Measurements from ENCODE around the gene LIN28B.
A peak's percentile ranks its signal among the peaks of the same experiment; 100 is the strongest.
"Not testable (repeated sequence)": the region's sequence is repeated elsewhere in the genome, so short reads cannot be mapped to it uniquely, and the experiment has no call there.

The LIN28B gene, protein sequence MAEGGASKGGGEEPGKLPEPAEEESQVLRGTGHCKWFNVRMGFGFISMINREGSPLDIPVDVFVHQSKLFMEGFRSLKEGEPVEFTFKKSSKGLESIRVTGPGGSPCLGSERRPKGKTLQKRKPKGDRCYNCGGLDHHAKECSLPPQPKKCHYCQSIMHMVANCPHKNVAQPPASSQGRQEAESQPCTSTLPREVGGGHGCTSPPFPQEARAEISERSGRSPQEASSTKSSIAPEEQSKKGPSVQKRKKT

DNA sequence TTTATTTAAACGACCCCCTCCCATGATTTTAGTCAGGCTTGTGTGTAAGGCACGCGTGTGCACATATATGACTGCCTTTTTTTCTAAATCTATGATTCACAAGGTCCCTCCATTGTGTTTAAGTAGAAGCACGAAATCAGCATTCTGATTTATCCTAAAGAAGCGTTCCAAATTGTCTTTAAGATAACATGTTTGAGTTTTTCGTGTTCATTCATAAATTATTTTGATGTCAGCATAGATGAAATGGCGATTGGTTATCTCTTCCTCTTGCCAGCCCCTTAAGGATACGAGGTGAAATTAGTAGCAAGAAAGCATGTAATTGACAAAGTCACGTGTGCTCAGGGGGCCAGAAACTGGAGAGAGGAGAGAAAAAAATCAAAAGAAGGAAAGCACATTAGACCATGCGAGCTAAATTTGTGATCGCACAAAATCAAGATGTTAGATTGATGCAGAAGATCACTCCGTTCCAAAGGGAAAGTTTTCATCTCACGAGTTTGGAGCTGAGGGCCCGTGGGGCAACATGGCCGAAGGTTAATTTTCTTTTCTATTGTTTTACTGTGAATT, at the start of gene LIN28B:
Gene LIN28B (plus strand): TSS at position 377 of the 564 bp plus-strand sequence. CDS start 144 bp downstream, at position 521.
- DNase-seq = no peak

DNA sequence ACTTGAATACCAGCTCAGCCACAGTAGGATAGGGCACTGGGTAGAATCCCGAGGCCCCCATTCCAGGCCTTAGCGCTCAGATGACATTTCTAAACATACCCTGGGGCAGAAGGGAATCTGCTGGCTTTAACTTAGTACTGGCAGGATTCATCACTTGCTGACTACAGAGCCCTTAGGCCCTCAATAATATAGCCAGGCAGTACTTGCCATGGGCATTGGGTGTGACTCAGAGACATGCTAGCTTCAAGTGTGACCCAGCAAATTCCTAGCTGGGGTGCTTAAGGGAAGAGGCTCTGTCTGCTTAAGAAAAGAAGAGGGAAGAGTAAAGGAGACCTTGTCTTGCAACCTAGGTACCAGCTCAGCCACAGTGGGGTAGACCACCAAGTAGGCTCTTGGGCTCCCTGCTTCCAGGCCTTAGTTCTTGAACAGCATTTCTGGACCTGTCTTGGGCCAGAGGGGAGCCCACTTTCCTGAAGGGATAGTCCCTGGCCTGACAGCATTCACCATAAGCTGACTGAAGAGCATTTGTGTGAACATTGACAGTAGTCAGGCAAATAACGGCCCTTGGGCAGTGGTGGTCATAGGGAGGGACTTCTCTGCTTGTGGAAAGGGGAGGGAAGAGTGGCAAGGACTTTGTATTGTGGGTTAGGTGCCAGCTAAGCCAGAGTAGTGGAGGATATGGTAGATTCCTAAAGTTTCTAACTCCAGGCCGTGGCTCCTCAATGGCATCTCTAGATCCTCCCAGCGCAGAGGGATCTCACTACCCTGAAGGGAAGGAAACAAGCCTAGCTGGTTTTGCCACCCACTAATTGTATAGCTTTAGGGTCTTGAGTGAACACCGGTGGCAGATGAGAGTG, 48.6 kb upstream of the LIN28B start:
- no peak for DNase-seq

DNA sequence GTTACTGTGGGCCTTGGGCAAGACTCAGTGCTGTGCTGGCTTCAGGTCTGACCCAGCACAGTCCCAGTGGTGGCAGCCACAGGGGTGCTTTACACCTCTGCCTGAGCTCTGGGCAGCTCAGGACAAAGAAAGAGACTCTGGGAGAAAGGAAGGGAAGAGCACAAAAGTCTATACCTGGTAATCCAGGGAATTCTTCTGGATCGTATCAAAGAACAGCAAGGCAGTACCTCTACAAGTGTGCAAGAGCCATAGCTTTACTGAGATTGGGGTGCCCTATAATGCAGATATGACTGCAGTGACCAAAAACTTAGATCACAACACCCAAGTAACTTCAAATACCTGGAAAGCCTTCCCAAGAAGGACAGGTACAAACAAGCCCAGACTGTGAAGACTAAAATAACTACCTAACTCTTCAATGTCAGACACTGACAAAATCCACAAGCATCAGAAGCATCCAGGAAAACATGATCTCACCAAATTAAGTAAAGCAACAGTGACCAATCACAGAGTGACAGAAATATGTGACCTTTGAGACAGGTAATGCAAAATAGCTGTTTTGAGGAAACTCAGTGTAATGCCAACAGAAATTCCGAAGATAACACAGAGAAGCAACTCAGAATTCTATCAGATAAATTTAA, 47.9 kb upstream of the LIN28B start:
- no peak for DNase-seq

DNA sequence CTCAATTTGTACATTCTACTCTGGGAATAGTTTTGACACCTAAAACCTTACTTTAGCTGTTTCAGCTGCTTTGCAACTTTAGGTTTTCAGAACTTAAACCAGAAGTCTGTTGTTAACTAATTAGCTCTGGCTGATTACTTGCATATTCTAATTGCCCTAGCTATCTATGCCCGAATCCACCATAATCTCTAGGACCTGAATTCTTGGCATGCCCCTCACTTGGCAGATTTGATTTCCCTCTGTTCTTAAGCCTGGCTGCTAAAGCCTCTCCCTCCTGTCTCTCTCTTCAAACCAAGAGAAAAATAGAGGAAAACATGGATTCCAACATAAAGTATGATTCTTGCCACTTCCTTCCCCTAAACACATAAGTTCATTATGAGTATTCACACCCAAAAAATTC, 35.0 kb upstream of the LIN28B start:
- DNase-seq = no peak

DNA sequence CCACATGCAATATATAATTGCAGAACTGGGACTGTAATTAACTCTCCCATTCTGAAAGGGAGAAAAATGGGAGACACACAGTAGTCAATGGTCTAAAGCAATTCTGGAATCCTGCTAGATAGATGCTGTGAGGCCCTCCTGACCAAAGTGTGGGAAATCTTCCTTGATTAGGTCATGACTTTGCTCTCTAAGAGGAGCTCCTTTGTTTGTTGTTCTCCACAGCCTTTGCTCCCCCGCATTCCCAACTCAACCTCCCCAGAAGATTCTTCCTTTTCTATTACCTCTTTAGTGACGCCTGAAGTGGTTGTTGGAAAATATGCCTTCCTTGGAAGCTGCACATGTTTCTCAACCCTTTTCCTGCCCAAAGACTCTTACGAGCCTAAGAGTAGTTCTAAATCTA, 28.8 kb upstream of the LIN28B start:
- no peak for DNase-seq

DNA sequence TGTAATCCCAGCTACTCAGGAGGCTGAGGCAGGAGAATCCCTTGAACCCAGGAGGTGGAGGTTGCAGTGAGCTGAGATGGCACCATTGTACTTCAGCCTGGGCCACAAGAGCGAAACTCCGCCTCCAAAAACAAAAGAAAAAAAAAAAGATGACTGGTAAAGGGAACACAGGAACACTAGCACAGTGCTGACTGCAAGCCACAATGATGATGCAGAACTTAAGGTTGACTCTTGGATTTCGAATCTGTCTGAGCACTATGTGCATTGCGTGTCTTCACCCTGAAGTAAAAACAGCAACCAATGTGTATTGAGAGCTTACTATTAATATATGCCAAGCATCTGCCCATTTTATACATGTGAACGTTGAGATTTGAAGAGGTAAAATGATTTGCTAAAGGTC, 27.6 kb upstream of the LIN28B start:
- no peak for DNase-seq

DNA sequence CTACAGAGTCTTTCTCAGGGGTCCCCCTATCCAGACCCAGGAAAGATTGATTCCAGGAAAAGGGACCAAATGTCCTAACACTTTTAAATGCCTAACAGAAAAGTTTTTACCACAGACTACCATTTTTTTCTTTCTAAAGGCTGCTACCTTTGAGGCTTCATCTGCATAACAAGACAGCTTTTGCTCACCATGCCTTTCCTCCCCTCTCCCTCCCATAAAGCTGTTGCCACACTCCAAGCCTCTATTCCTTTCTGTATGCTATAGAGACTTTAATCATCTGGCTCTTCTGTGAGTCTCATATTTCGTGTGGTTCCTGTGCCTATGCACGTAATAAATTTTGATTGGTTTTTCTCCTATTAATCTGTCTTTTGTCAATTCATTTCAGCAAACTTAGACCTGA, 26.0 kb upstream of the LIN28B start:
- no peak for DNase-seq

DNA sequence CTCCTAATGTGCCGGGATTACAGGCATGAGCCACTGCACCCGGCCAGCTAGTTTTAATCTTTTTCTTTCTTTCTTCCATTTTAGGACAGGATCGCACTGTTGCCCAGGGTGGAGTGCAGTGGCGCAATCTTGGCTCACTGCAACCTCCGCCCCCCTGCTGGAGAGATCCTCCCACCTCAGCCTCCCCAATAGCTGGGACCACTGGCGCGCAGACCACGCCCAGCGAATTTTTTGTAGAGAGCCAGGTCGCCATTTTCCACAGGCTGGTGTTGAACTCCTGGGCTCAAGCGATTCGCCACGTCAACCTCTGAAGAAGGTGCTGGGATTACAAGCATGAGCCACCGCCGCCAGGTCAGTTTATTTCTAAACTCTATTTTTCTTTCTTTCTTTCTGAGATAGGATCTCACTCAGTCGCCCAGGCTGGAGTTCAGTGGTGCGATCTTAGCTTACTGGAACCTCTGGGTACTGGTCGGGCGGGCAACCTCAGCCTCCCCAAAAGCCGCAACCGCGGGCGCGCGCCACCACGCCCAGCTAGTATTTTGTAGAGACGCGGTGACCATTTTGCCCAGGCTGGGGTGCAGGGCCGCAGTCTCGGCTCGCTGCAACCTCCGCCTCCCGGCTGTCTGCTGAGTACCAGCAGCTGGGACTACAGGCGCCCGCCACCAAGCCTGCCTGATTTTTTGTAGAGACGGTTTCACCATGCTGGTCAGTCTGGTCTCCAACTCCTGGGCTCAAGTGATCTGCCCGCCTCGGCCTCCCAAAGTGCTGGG, 20.0 kb upstream of the LIN28B start:
- no peak for DNase-seq

DNA sequence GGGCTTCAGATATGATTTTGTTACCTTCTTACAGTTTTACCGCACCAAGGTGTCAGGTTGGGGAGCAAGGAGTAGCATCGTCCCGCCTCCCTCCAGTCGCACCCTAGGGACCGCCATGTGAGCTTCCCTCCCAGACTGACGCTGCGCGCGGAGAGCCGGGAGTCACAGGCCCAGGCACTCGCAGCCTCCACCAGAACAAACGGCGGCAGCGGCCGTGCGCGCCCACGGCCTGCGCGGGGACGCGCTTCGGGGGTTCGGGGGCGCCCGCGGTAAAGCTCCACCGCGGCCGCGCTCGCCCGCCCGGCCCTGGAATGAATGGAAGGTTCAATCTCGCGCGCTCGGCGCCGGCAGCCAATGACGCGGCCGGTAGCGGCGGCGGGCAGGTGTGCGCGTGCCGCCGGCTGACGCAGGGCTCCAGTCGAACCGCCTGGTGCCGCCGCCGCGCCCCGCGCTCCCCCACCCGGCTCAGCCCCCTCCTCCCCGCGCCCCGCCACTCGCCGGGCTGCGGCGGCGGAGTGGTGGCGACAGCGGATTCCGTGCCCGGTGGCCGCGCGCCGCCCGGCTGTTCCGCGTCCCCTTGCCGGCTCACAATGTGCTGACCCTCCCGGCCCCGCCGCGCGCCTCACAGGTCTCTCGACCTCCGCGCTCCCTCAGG, 16.5 kb upstream of the LIN28B start:
- DNase-seq = no peak

DNA sequence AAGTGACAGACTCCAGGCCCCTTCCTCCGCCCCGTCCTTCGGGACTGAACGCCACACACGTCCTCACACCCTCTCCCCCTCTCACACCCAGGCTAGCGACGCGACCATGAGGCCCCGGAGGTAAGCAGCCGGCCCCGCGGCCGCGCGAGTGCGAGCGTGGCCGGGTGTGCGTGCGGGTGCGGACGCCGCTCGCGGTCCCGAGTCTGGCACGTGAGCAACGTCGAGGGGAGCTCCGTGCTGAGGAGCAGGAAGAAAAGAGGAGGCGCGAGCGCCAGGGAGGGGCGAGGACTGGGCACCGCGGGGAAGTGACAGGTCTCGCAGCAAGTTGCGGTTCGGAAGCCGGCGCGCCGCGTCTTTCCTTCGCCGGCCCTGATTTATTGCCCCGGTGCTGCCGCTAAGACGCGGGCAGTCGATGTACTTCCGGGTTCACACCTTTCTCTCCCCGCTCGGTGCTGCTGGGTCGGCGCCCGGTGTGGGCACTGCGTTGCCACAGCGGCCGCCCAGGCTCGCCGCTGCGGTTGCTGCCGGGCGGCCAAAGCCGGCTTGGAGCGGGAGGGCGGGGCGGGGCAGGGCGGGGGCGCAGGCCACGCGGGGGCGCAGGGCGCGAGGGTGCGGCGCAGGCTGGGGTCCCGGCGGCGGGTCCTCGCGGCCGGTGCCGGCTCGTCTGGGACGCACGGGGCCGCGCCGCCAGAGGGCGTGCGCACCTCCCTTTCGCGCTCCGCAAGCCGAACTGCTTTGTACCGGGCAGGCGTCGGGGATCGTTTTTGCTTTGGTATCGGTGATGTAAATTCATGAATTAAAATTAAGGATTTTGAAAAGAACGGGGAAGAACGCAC, 15.8 kb upstream of the LIN28B start:
- DNase-seq = peak; percentile 19

DNA sequence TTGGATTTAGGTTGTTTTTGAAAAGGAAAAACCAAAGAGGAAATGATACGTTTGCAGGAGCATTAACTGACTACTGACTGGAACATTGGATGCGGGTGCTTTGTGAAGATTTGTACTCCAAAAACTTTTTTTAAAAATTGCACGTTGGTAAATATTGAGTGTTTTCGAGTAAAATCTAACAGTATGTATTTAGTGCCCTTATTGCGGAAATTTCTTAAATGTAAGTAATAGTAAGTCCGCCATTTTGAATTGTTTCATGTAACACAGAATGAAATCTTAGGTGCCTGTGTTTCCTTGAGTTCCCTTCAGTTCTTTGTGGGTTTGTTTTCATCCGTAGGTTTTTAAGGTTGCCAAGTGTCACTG, 15.2 kb upstream of the LIN28B start:
- DNase-seq = no peak

DNA sequence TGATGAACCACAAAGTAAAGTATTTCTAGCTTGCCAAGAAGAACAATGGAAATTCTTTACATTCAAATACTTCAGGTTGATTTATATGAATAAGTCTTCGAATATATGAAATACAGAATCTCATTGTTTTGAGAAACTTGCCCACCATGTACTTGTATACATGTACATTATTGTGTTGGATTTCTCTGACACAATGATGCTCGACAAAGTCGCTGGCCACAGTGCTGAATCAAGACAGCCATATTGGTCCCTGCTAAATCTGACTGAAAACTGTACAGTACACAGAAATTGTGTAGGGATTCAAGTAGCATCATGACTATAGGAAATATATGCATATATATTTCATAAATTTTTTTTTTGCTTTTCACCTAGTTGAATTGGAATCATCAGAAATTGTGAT, 13.1 kb upstream of the LIN28B start:
- DNase-seq = no peak

DNA sequence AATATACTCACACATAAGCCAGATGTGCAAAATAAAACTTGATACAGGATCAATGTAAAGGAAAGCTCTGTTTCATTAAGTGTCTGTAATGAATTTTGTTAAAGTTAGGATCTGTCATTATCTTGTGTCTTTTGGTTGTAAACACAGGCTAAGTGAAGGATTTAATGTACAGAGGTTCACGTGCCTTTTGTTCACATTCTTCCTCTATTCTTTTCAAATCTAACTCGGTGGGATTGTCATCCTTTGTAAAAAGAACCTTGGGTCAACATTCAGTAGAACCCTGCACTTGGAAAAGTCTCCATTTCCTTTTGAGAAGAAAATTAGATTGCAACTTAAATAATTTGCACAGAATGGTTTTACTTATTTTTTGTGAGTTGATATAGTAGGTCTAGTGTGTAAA, 7.7 kb upstream of the LIN28B start:
- DNase-seq = no peak

DNA sequence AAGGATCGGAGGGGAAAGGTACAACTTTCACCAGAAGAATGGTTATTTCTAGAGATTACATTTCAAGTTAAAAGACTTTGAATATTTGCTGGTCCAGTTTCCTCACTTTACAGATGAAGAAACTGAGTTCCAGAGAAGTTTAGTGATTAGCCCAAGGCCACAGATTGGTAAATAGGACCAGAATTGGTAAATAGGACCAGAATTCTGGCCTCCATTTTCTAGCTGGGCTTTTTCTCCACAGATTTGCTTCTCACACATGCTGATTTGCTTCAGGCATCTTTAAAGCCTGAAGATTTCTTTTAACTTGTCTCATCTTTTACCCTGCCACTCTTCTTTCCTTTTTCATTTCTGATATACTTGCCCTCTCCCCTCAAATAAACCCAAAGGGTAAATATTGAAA, 5.2 kb upstream of the LIN28B start:
- no peak for DNase-seq

DNA sequence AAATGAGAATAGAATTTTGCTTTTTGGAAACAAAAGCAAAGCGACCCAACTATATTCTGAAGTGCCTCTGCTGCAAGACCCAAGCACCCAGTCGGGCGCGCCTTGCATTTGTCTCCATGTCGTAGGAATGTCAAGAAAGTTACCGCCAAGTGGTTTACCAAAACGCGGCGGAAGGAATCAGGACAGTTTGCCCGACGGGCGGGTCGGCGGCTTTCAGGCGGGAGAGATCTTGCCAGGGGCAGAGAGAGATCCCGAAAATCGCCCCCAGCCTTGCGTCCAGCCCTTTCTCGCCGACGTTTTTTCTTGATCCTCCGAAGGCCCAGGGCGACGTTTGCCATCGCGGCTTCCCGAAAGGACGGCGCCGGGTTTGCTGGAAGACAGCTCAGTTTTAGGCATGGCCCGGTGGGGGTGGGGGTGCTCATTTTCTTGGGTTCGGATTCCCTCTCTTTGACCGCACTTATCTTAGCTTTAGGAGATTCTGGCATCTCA, 4.0 kb upstream of the LIN28B start:
- no peak for DNase-seq

DNA sequence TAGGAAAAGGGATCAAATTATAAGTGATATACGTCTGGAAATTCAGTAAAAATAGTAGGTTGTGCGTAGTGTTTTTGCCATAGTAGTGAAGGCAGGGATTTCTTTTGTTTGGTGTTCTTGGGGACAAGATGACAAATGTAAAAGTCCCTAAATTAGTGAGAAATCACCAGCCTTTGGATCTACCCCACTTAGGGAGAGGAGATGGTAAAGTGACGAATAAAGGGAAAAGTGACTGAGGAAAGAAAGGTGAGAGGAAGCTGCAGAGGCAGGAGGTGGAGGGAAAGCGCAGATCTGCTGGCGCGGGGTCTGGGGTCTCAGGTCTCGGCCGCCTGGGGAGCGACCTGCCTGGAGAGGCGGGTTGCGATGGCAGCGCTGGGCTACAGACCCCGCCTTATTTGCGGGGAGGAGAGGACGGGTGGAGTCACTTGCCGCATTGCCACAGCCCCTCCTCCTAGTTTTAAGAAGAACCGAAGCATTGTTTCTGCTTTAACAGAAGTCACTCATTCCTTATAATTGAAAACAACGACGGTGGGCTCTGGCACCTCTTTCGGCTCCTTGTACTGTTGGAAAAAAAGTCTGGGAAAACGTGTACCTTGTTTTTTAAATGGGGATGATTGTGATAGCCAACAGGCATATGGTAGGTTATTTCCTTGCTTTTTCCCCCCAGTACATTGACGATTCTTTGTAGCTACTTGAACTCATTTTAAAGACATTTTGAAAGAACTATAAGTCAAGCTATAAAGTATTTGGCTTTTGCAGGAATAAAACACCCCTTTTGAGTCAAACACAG, 3.3 kb upstream of the LIN28B start:
- not testable (repeated sequence) for DNase-seq

DNA sequence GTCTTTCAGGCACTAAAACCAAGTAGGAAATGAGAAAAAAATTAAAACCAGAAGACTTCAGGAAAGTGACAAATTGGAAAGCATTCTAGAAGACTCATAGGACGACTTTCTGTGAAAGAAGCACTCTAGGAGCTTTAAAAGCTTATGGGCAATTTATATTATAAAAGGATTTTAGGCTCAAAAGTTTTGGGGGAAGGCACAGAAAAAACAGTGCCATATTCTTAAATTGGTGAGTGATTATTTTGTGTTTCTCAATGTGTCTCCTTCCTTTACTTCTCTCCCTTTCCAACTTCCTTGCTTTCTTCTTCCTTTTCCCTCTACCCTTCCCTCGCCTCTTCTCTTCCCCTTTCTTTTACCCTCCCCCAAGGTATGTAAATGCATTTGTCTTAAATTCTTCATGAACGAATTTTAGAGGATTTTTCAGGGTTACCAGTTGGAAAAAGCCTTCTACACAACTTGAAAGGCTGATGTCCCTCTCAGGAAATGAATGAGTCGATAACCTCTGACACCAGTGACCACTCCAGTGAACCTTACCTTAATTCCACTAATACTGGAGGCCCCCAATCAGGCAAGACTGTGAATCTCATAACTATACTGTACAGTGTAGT, 2.6 kb upstream of the LIN28B start:
- DNase-seq = no peak

DNA sequence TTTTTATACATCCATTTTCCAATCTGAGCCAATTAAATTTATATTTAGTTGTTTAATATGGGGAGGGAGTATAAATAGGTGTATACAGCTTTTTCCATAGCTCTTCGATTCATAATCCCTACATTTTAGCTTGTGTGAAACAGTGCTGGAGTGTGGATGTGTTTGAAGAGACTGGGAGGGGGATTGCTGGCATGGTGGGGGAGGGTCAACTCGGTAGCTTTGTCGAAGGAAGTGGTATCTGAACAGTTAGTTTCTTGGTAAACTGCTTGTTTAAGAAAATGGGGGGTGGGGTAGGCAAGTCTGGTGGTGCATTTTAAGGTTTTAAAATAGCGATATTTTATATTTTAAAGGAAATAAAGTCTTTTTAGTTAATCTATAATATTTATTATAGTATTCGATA, 1.4 kb upstream of the LIN28B start:
- no peak for DNase-seq

DNA sequence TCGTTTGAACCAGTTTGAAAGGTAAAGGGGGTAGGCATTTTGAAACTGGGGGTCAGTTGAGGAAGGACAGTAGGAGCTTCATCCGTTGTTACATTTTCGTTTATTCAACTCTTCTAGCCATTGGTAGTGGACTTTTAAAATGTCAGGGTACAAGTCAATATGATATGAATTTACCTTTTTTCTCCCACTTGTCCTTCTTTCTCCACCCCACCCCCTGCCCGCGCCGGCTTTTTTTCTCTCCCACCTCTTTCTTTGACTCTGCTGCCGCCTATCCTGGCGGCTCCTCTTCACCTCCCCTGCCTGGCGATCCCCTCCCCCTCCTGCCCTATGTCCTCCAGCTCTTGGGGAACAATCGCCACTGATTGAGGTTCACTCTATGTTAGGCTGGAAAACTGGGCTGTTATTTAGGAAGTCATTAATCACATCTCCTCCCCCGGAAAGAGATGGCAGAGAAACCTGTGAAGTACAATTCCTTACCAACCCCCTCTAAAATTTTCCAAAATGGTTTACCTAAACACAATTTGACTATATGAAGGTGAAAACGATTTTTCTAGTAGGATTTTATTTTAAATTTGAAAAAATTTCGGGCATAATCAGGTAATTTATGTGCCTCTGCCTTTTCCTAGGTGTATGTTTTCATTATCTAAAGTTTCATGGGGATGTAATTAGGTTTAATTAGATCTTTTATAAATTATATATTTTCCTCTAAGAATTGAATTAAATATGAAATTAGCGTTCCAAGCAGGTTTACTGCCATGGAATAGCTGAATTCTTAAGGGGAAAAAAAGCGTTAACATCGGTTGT, 778 bp upstream of the LIN28B start:
- DNase-seq = no peak
